GM19023 (cell line): Measurements from ENCODE around the gene ZDHHC5.
"Not testable (repeated sequence)": the region's sequence is repeated elsewhere in the genome, so short reads cannot be mapped to it uniquely, and the experiment has no call there.

Experiments
- ATAC-seq: cut with Tn5 transposase; IDR thresholded peaks from one replicate; pipeline ENCODE4 v1.9.1; 2021; ENCODE audit warnings: mild to moderate bottlenecking, moderate library complexity; ENCODE audit not compliant: unreplicated experiment

ZDHHC5 gene

GRCh38 chr11:57644748-57645688 is 22.9 kb upstream of the ZDHHC5 start:
- ATAC-seq, result no peak

GRCh38 chr11:57645689-57646085 is 22.2 kb upstream of the ZDHHC5 start:
- ATAC-seq, result no peak

- ATAC-seq, result peak; percentile 30
Observed at GRCh38 chr11:57646194-57646798, 21.6 kb upstream of the ZDHHC5 start.

GRCh38 chr11:57646799-57647303 is 21.1 kb upstream of the ZDHHC5 start:
- ATAC-seq, result no peak

- ATAC-seq, result no peak
Observed at GRCh38 chr11:57647372-57647771, 20.5 kb upstream of the ZDHHC5 start.

- ATAC-seq, result no peak
Observed at GRCh38 chr11:57647960-57648800, 19.7 kb upstream of the ZDHHC5 start.

GRCh38 chr11:57648801-57649735 is 18.8 kb upstream of the ZDHHC5 start:
- ATAC-seq, result no peak

- no peak for ATAC-seq
Observed at GRCh38 chr11:57649826-57650738, 17.8 kb upstream of the ZDHHC5 start, which contains the start of gene YPEL4. Gene YPEL4 (minus strand): TSS chr11:57649912. CDS start chr11:57647107, 2,805 bp downstream.

- ATAC-seq, result no peak
Observed at GRCh38 chr11:57650739-57651090, 17.2 kb upstream of the ZDHHC5 start.

- ATAC-seq, result no peak
Observed at GRCh38 chr11:57651408-57651807, 16.5 kb upstream of the ZDHHC5 start.

GRCh38 chr11:57652230-57652629 is 15.7 kb upstream of the ZDHHC5 start:
- ATAC-seq, result not testable (repeated sequence)

GRCh38 chr11:57652662-57653061 is 15.3 kb upstream of the ZDHHC5 start:
- no peak for ATAC-seq

- ATAC-seq, result no peak
Observed at GRCh38 chr11:57653163-57653562, 14.8 kb upstream of the ZDHHC5 start.

GRCh38 chr11:57656885-57657193 is 11.1 kb upstream of the ZDHHC5 start:
- no peak for ATAC-seq

- peak; percentile 99 for ATAC-seq
Observed at GRCh38 chr11:57657194-57658022, 10.5 kb upstream of the ZDHHC5 start, which contains the start of gene CLP1. Gene CLP1 (plus strand): TSS chr11:57657762. CDS start chr11:57659477, 1,715 bp downstream.

GRCh38 chr11:57658023-57658361 is 9.9 kb upstream of the ZDHHC5 start:
- no peak for ATAC-seq

- no peak for ATAC-seq
Observed at GRCh38 chr11:57659669-57660068, 8.2 kb upstream of the ZDHHC5 start.

GRCh38 chr11:57662893-57663292 is 5.0 kb upstream of the ZDHHC5 start:
- no peak for ATAC-seq
